ENCODE data around the gene PGS1.
A peak's percentile ranks its signal among the peaks of the same experiment; 100 is the strongest.

Gene PGS1

DNA sequence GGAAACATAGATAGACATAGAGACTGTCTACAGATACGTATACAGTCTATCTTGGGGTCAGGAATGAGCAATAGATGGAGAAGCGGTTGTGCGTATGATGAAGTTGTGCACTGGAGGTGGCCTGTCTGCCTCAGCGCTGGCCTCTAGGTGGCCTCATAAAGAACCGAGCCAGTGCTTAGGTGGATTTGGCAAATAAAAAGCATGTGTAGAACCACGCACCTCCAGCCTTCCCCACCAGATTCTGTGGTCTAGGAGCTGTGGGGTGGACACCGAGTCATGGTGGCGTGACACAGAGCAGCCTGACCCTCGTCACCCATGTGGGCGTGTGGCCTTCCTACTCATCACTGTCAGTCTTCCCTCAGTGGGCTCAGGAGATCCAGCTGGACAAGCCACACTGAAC lies 34.0 kb downstream of the PGS1 start:
- no peak overlapping the region for H3K4me3 ChIP-seq (replicated peaks in 1 of 2; ENCODE audit: low read depth in 2 of 2, low read length in 2 of 2)
- TF ChIP-seq, protein P1, sequence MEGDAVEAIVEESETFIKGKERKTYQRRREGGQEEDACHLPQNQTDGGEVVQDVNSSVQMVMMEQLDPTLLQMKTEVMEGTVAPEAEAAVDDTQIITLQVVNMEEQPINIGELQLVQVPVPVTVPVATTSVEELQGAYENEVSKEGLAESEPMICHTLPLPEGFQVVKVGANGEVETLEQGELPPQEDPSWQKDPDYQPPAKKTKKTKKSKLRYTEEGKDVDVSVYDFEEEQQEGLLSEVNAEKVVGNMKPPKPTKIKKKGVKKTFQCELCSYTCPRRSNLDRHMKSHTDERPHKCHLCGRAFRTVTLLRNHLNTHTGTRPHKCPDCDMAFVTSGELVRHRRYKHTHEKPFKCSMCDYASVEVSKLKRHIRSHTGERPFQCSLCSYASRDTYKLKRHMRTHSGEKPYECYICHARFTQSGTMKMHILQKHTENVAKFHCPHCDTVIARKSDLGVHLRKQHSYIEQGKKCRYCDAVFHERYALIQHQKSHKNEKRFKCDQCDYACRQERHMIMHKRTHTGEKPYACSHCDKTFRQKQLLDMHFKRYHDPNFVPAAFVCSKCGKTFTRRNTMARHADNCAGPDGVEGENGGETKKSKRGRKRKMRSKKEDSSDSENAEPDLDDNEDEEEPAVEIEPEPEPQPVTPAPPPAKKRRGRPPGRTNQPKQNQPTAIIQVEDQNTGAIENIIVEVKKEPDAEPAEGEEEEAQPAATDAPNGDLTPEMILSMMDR (IDR thresholded peaks at IDR 0.05; ENCODE audit: low read depth, low read length) = peak; percentile 57
- peak; percentile 29 to 35 for DNase-seq (ENCODE audit: low read depth in 2 of 2)

DNA sequence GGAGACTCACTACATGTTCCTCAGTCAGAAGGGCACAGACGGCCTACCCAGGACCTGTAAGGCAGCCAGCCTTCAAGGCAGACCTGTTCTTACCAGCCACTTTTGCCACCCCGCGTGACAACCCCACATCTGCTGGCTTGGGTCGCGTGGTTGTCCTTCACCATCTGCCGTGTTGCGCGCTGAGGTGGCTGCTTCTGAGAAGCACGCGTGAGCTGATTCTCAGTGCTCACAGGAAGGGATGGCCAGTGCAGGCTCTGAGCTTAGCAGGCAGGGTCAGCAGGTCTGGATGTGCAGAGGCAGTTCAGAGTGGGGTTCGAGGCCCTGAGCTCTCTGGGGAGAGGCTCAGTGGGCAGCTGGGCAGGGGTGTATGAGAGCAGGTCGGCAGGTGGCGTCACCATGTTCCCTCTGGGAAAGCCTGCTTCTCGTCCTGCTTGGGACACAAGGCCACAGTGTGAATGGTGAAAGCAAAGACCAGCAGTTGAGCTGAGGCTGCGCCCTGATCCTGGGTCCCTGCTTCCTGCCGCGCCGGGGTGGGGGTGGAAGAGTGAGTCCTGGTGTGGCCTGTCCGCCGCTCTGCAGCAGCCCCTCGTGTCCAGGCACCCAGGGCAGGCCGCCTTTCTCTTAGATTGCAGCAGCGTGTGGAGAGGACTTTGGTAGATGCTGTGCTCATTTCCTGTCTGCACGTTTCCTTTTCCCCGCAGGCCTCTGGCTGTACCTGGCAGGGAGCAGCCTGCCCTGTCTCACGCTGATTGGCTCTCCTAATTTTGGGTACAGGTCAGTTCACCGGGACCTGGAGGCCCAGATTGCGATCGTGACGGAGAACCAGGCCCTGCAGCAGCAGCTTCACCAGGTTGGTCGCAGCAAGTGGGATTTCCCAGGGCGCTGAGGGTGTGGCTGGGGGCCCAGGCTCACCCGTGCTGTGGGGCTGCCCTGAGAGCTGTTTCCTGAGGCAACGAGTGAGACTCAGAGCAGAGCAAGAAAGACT lies 36.0 kb downstream of the PGS1 start:
- DNase-seq (ENCODE audit: low read depth in 2 of 2) = no peak
- TF ChIP-seq, protein P1 (IDR thresholded peaks at IDR 0.05; ENCODE audit: low read depth, low read length) = no peak

DNA sequence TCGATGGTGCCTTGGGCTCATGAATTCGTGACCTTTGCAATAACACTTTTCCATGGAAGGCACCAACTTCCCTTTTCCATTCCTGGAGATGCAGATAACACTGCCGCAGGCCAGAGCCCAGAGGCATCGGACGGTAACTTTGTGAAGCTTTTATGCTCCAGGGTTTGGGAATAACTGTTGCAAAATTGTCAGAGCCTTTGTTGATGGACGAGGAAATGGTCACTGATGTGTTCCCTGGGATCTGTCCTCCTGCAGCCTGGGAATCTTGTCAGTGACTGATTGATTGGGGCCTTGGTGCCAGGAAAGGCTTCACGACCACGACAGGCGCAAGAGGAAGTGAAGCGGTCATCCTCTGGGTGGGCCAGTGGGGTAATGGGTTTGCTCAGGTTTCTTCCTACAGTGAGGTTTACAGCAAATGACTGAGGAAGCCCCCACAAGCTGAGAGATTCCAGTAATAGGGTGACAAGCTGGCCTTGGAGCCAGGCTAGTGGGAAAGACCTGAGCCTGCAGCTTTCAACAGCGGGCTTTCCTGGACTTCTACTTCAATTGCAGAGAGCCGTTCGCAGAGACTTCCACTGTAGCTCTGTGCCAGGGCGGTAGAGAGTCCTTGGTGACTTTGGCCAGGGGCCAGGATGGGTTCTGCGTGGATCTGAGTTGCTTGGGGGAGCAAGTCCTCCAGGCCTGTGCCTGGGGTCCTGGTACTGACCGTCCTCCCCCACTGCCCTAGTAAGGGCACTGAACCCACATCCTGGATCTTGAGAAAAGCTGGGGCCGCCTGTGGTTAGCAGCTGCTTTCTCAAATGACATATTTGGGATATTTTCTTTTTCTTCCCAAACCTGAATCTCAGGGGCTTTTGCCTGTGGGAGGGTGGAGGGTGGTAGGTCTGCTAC lies 37.6 kb downstream of the PGS1 start:
- peak in 1 of 2 donors; percentile 43 for DNase-seq (ENCODE audit: low read depth in 2 of 2)
- H3K4me3 ChIP-seq (replicated peaks in 1 of 2; ENCODE audit: low read depth in 2 of 2, low read length in 2 of 2) = no peak overlapping the region
- TF ChIP-seq, protein P1 (IDR thresholded peaks at IDR 0.05; ENCODE audit: low read depth, low read length) = no peak

More for the DNA sequence above, 36.0 kb downstream of the PGS1 start:
- no peak overlapping the region for H3K4me3 ChIP-seq (replicated peaks in 1 of 2; ENCODE audit: low read depth in 2 of 2, low read length in 2 of 2)

DNA sequence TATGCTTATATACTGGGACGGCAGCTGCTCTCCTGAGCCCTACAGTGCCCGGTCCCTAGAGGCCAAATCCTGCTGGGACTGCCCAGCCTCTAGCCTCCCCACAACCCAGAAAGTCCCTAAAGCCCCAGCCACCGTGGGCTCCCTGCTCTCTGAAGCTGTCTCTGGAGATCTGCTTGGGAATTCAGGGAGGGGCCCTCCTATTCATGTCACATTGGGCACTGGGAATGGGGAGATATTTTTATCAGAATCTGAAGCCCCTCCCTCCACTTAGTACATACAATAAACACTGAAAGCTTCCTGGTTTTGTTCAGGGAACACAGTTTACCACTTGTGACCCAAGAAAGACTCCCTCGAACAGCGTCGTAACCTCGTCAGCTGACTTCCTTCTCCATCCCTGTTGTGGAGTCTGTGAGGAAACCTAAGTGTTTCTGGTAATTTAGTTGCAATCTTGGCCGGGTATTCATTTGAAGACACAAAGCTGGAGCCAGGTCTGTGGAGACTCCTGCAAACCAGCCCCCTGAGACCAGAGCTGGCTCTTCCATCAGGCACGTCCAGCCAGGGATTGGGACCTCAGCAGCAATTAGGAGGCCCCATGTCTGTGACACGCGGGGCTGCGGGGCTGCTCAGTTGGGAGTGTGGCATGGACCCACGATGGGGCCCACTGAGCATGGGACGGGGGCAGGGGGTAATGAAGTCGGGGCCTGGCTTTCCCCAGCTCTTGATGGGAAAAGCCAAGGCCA lies 38.5 kb downstream of the PGS1 start:
- peak in 1 of 2 donors; percentile 85 for DNase-seq (ENCODE audit: low read depth in 2 of 2)
- H3K4me3 ChIP-seq (replicated peaks in 1 of 2; ENCODE audit: low read depth in 2 of 2, low read length in 2 of 2) = no peak overlapping the region
- TF ChIP-seq, protein P1 (IDR thresholded peaks at IDR 0.05; ENCODE audit: low read depth, low read length) = no peak

DNA sequence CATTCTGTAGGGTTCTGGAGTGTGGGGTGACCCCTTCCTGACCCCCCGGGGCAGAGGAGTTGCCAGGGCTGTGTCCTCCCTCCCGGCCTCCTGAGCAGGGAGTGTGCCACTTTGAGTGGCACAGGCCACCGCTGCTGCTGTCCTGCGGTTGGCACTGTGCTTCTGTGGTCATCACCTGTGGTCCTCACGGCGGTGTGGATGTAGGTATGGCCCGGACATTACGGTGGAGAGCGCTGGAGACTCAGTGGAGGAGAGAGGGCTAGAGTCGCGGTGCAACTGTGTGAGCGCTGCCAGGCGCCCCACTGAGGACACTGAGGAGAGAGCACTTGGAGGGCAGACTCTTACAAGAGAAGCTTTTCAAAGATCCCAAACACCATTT lies 39.1 kb downstream of the PGS1 start:
- TF ChIP-seq, protein P1 (IDR thresholded peaks at IDR 0.05; ENCODE audit: low read depth, low read length) = no peak
- no peak overlapping the region for H3K4me3 ChIP-seq (replicated peaks in 1 of 2; ENCODE audit: low read depth in 2 of 2, low read length in 2 of 2)
- DNase-seq (ENCODE audit: low read depth in 2 of 2) = no peak
